H7 (cell line): ENCODE results near the gene TMEM181. TPM values are rescaled to one million over a fixed set of nuclear protein-coding genes. Genes with fewer than 3 reads are reported as not detected.

Experiments
- total RNA-seq: library from RNA; depleted of rRNA; stranded (reverse); fragments of >200 nt; shearing (Covaris generic); gene quantifications from 2 replicates; pipeline ENCODE4 v1.2.3, GENCODE V29; 2014; rRNA removed

TMEM181 gene
- total RNA-seq, 1 experiment from 2014 or later: 14.5 TPM

Other genes with a start within 250 kb of the TMEM181 start
- gene TULP4, start 247.6 kb upstream of the TMEM181 start, total RNA-seq: 31.4 and 40.1 TPM in 2 replicates
- 59.9 and 67.6 TPM in 2 replicates for gene DYNLT1, start 84.7 kb downstream of the TMEM181 start, total RNA-seq
- 0.74 and 1.2 TPM in 2 replicates for gene SYTL3, start 90.0 kb downstream of the TMEM181 start, total RNA-seq